Subcutaneous abdominal adipose tissue (tissue), 5 donors: Measurements from ENCODE around the gene PDLIM5.
"Not testable (repeated sequence)": the region's sequence is repeated elsewhere in the genome, so short reads cannot be mapped to it uniquely, and the experiment has no call there.

Source experiments
- H3K27ac ChIP-seq: one replicate; pipeline ENCODE4 v1.7.0; 2013; ENCODE audit warnings: low read depth, mild to moderate bottlenecking, inconsistent platforms, low read length, moderate library complexity
- H3K27me3 ChIP-seq, 5 donors: one replicate each; pipeline ENCODE4 v1.7.0; 2013; ENCODE audit warnings: low read length in 5 of 5, inconsistent platforms in 1 of 5; ENCODE audit not compliant: control insufficient read depth in 5 of 5, insufficient read depth in 4 of 5
- H3K36me3 ChIP-seq, 5 donors: one replicate each; pipeline ENCODE4 v1.7.0; 2013; ENCODE audit warnings: low read length in 5 of 5; ENCODE audit not compliant: control insufficient read depth in 5 of 5, insufficient read depth in 5 of 5
- H3K4me1 ChIP-seq, 5 donors: one replicate each; pipeline ENCODE4 v1.7.0; 2013; ENCODE audit warnings: low read length in 5 of 5, mild to moderate bottlenecking in 3 of 5, moderate library complexity in 1 of 5; ENCODE audit not compliant: control insufficient read depth in 5 of 5, insufficient read depth in 5 of 5
- H3K4me3 ChIP-seq, 5 donors: one replicate each; pipeline ENCODE4 v1.7.0; 2013; ENCODE audit warnings: low read length in 5 of 5, low read depth in 1 of 5
- H3K9ac ChIP-seq, 5 donors: one replicate each; pipeline ENCODE4 v1.7.0; 2013; ENCODE audit warnings: low read length in 5 of 5, mild to moderate bottlenecking in 4 of 5, moderate library complexity in 3 of 5
- H3K9me3 ChIP-seq, 5 donors: one replicate each; pipeline ENCODE4 v1.7.0; 2013; ENCODE audit warnings: low read length in 5 of 5; ENCODE audit not compliant: control insufficient read depth in 5 of 5
- donor health status: healthy.
- donor health status: healthy.
- donor health status: healthy.
- donor health status: healthy.
- donor health status: healthy.

Gene PDLIM5

GRCh38 chr4:94451695-94452475, at the start of gene PDLIM5:
PDLIM5 (plus strand) TSS chr4:94451942; CDS start chr4:94455289, 3,347 bp downstream.
- Histone ChIP-seq H3K36me3 (peaks cover 0 to 4% (median 0%) of the 10 kb centered on the region in 5 donors), H3K4me1 (peaks cover 7 to 42% (median 34%) of the 10 kb centered on the region in 5 donors), H3K27me3 (no peaks in the 10 kb centered on the region), H3K9ac (peak within 1 kb of the TSS; percentile 89 to 98 (median 96)), H3K9me3 (no peaks in the 10 kb centered on the region), H3K27ac (peak within 1 kb of the TSS; percentile 94), H3K4me3 (peak within 1 kb of the TSS; percentile 89 to 95 (median 93))

DNA sequence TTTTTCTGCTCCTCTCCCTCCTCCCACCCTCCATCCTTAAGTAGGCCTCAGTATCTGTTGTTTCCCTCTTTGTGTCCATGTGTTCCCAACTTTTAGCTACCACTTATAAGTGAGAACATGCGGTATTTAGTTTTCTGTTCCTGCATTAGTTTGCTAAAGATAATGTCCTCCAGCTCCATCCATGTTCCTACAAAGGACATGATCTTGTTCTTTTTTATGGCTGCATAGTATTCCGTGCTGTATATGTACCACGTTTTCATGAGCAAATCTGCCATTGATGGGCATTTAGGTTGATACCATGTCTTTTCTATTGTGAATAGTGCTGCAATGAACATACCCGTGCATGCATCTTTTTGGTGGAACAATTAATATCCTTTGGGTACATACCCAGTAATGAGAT, 49.3 kb upstream of the PDLIM5 start:
- not testable (repeated sequence) for H3K4me3 ChIP-seq, H3K27me3 ChIP-seq, H3K9me3 ChIP-seq, H3K36me3 ChIP-seq, H3K4me1 ChIP-seq, H3K9ac ChIP-seq, H3K27ac ChIP-seq

- H3K4me3 ChIP-seq: no peak overlapping the region
- peaks cover 0 to 4% (median 0%) of the 10 kb centered on the region in 5 donors for H3K9me3 ChIP-seq
- H3K27ac ChIP-seq: no peak overlapping the region
- H3K36me3 ChIP-seq: no peaks in the 10 kb centered on the region
- H3K9ac ChIP-seq: no peak overlapping the region
- peaks cover 0 to 8% (median 3%) of the 10 kb centered on the region in 5 donors for H3K4me1 ChIP-seq
- no peaks in the 10 kb centered on the region for H3K27me3 ChIP-seq
These were observed 48.0 kb upstream of the PDLIM5 start for GRCh38 chr4:94403751-94404150.

GRCh38 chr4:94406668-94407437, 44.9 kb upstream of the PDLIM5 start:
- Histone ChIP-seq H3K36me3 (no peaks in the 10 kb centered on the region), H3K27ac (no peak overlapping the region), H3K9ac (peak overlapping the region in 1 of 5 donors; percentile 10), H3K9me3 (peaks cover 0 to 4% (median 0%) of the 10 kb centered on the region in 5 donors), H3K27me3 (no peaks in the 10 kb centered on the region), H3K4me3 (no peak overlapping the region), H3K4me1 (peaks cover 0 to 13% (median 3%) of the 10 kb centered on the region in 5 donors)

DNA sequence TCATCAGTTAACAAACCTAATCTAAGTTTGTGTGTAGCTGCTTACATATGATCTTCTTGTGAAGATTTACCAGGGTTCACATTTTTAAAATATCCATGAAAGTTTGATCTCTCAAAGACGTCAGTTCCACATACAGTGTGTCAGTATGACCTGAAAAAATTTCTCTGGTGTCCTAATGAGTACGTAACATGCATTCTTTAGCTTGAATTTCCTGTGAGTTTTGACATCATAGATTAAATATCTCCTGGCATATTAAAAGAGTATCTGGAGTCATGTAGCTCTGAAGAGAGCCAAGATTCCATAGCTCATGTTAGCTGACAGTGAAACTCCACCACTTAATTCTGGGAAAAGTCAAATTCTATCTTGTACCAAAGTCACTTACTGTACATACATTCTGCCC, 43.9 kb upstream of the PDLIM5 start:
- H3K9ac ChIP-seq: no peak overlapping the region
- H3K4me3 ChIP-seq: no peak overlapping the region
- H3K27ac ChIP-seq: no peak overlapping the region
- no peaks in the 10 kb centered on the region for H3K9me3 ChIP-seq
- H3K36me3 ChIP-seq: no peaks in the 10 kb centered on the region
- peaks cover 0 to 19% (median 10%) of the 10 kb centered on the region in 5 donors for H3K4me1 ChIP-seq
- H3K27me3 ChIP-seq: no peaks in the 10 kb centered on the region

- Histone ChIP-seq H3K9me3 (no peaks in the 10 kb centered on the region), H3K27ac (no peak overlapping the region), H3K36me3 (no peaks in the 10 kb centered on the region), H3K27me3 (no peaks in the 10 kb centered on the region), H3K4me3 (no peak overlapping the region), H3K4me1 (peaks cover 0 to 16% (median 14%) of the 10 kb centered on the region in 5 donors), H3K9ac (no peak overlapping the region)
These were observed 43.0 kb upstream of the PDLIM5 start for GRCh38 chr4:94408549-94409374.

DNA sequence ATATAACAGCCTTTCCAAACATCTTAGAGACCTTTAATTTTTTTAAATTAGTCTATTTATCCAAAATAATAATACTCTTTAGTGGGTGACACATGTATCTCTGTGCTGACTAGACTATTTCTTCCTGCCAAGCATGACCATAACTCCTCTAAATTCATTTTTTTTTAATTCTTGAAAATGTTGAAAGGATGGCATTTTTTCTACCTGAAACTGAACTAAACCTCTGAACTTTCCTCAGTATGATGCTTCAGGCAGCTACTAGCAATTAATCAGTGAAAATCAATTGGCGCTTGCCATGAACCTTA, 42.4 kb upstream of the PDLIM5 start:
- no peak overlapping the region for H3K27ac ChIP-seq
- no peak overlapping the region for H3K4me3 ChIP-seq
- no peaks in the 10 kb centered on the region for H3K9me3 ChIP-seq
- peaks cover 0 to 15% (median 13%) of the 10 kb centered on the region in 5 donors for H3K4me1 ChIP-seq
- H3K9ac ChIP-seq: no peak overlapping the region
- H3K36me3 ChIP-seq: no peaks in the 10 kb centered on the region
- no peaks in the 10 kb centered on the region for H3K27me3 ChIP-seq

DNA sequence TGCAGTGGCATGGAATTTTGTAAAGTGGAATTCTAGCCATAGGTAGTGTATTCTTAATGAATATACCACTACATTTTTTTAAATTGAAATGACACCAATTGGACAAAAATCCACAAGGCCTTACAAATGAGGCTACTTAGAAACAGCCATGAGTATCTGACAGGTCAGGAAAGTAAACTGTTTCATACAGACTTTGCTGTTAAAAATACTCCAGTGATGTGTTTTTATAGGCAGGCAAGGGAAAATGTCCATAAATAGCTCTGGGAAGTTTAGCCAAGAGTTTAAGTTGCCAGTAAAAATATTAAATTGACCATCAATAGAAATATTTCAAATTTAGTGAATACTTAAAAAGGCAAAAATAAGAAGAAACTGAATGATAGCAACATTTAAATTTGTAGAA, 41.8 kb upstream of the PDLIM5 start:
- no peak overlapping the region for H3K27ac ChIP-seq
- H3K9me3 ChIP-seq: no peaks in the 10 kb centered on the region
- H3K36me3 ChIP-seq: no peaks in the 10 kb centered on the region
- no peak overlapping the region for H3K4me3 ChIP-seq
- H3K4me1 ChIP-seq: peaks cover 0 to 15% (median 13%) of the 10 kb centered on the region in 5 donors
- no peak overlapping the region for H3K9ac ChIP-seq
- no peaks in the 10 kb centered on the region for H3K27me3 ChIP-seq

GRCh38 chr4:94410678-94411206, 41.0 kb upstream of the PDLIM5 start:
- Histone ChIP-seq H3K4me1 (peaks cover 0 to 15% (median 13%) of the 10 kb centered on the region in 5 donors), H3K27me3 (no peaks in the 10 kb centered on the region), H3K9me3 (no peaks in the 10 kb centered on the region), H3K4me3 (peak overlapping the region in 1 of 5 donors; percentile 35), H3K36me3 (no peaks in the 10 kb centered on the region), H3K27ac (no peak overlapping the region), H3K9ac (no peak overlapping the region)
